HepG2 (cell line): ENCODE data around the gene HYOU1. TPM values are rescaled to one million over a fixed set of nuclear protein-coding genes. Genes with fewer than 3 reads are reported as not detected.
A peak's percentile ranks its signal among the peaks of the same experiment; 100 is the strongest.

Source experiments
- JUNB ChIP-seq: sonication (generic); formaldehyde crosslinking; IDR thresholded peaks from 2 replicates; pipeline ENCODE4 v1.8.0; 2022; ENCODE audit warnings: missing genetic modification reagents, mild to moderate bottlenecking, borderline replicate concordance
- KIAA2018 ChIP-seq: sonication (generic); formaldehyde crosslinking; IDR thresholded peaks from 2 replicates; pipeline ENCODE4 v1.5.0; 2020; ENCODE audit warnings: mild to moderate bottlenecking, missing genetic modification reagents, borderline replicate concordance
- MBD4 ChIP-seq: IDR thresholded peaks from 2 replicates; pipeline ENCODE4 v1.6.1; 2012; ENCODE audit warnings: low read length, inconsistent platforms, borderline replicate concordance
- MTA1 ChIP-seq: sonication (generic); formaldehyde crosslinking; IDR thresholded peaks from 2 replicates; pipeline ENCODE4 v1.4.0; 2020; ENCODE audit warnings: missing genetic modification reagents, mild to moderate bottlenecking, borderline replicate concordance
- PAF1 ChIP-seq: IDR thresholded peaks from 2 replicates; pipeline ENCODE4 v1.6.1; 2016; ENCODE audit warnings: missing genetic modification reagents, missing compliant biosample characterization
- PHF20 ChIP-seq: sonication (generic); formaldehyde crosslinking; IDR thresholded peaks from 2 replicates; pipeline ENCODE4 v1.5.0; 2020; ENCODE audit warnings: mild to moderate bottlenecking, missing genetic modification reagents
- RNF2 ChIP-seq: fragments of 450-650 bp; conservative IDR thresholded peaks from 2 replicates; pipeline ENCODE4 v1.6.1; 2016; ENCODE audit warnings: low read depth
- SAFB2 ChIP-seq: sonication (generic); formaldehyde crosslinking; IDR thresholded peaks from 2 replicates; pipeline ENCODE4 v1.5.1; 2020; ENCODE audit warnings: missing genetic modification reagents, low read depth, mild to moderate bottlenecking, borderline replicate concordance
- SETDB1 ChIP-seq: sonication (generic); formaldehyde crosslinking; IDR thresholded peaks from 2 replicates; pipeline ENCODE4 v1.5.1; 2020; ENCODE audit warnings: missing genetic modification reagents, mild to moderate bottlenecking, borderline replicate concordance
- ZHX2 ChIP-seq, 2 experiments: sonication (generic) in 1 of 2; formaldehyde crosslinking in 1 of 2; IDR thresholded peaks; 2 replicates each; pipeline versions ENCODE4 v1.6.1 to v1.9.0; 2014 to 2022; ENCODE audit warnings: antibody characterized with exemption in 1 of 2, borderline replicate concordance in 1 of 2, inconsistent platforms in 1 of 2, low read depth in 1 of 2, missing genetic modification reagents in 1 of 2
- ZNF414 ChIP-seq: sonication (generic); formaldehyde crosslinking; IDR thresholded peaks from 2 replicates; pipeline ENCODE4 v1.5.0; 2020; ENCODE audit warnings: missing genetic modification reagents
- ZNF546 ChIP-seq: sonication (generic); formaldehyde crosslinking; conservative IDR thresholded peaks from 2 replicates; pipeline ENCODE4 v1.8.1; 2023; ENCODE audit warnings: mild to moderate bottlenecking, missing genetic modification reagents
- ZNF749 ChIP-seq: sonication (generic); formaldehyde crosslinking; IDR thresholded peaks from 2 replicates; pipeline ENCODE4 v1.8.0; 2022; ENCODE audit warnings: mild to moderate bottlenecking, missing genetic modification reagents, moderate library complexity, borderline replicate concordance
- polyA plus RNA-seq, 8 experiments: library from polyadenylated mRNA; depleted of rRNA in 3 of 8; stranded (reverse) in 7 of 8; unstranded in 1 of 8; fragments of >200 nt; fragmentation: Illumina TruSeq in 4 of 8; extraction: Trizol in 4 of 8; gene quantifications; 2 replicates each; pipeline versions ENCODE4 v1.2.1 to v1.2.3, GENCODE V29; 2011 to 2016; ENCODE audit warnings: low read depth in 4 of 8, missing spikeins in 1 of 8, mixed read lengths in 1 of 8; ENCODE audit not compliant: insufficient read depth in 1 of 8
- total RNA-seq, 5 experiments: library from RNA; depleted of rRNA; stranded (reverse); fragments of >200 nt; fragmentation: Illumina TruSeq; extraction: Trizol; gene quantifications; 2 replicates each; pipeline ENCODE4 v1.2.3, GENCODE V29; 2016; ENCODE audit warnings: low read depth in 1 of 5

HYOU1 gene
- total and polyA plus RNA-seq, 2 of the 13 experiments (the other 11 are each of a cell fraction or from before 2014, with no cell fraction given): 127 to 155 TPM

GRCh38 chr11:119084663-119085436, 27.8 kb upstream of the HYOU1 start, which contains the start of gene HMBS (continued):
- TF ChIP-seq ZHX2 (IDR thresholded peaks at IDR 0.05; ENCODE audit: low read depth) (peak; percentile 66), ZHX2 (CRISPR knock-in tag; IDR thresholded peaks at IDR 0.05; ENCODE audit: borderline replicate concordance) (no peak), SETDB1 (CRISPR knock-in tag) (no peak), PHF20 (CRISPR knock-in tag) (peak; percentile 80), ZNF414 (CRISPR knock-in tag) (0 out of 2 replicates have a peak, but pooled peaks have one; percentile 30), JUNB (no peak), ZNF546 (CRISPR knock-in tag) (no peak), PAF1 (CRISPR knock-in tag) (no peak), RNF2 (0 out of 2 replicates have a peak, but pooled peaks have one; percentile 33), ZNF749 (CRISPR knock-in tag) (peak; percentile 81; the same call in 1 of the 2 replicates), KIAA2018 (no peak), SAFB2 (CRISPR knock-in tag) (peak; percentile 42; the same call in 1 of the 2 replicates), MBD4 (no peak), MTA1 (CRISPR knock-in tag) (peak; percentile 83; the same call in 1 of the 2 replicates)
